K562 (cell line): Measurements from ENCODE around the gene NXPH4. TPM values are rescaled to one million over a fixed set of nuclear protein-coding genes. Genes with fewer than 3 reads are reported as not detected.
A peak's percentile ranks its signal among the peaks of the same experiment; 100 is the strongest.

ENCODE experiments used
- CREBBP ChIP-seq: IDR thresholded peaks from one replicate; pipeline ENCODE4 v1.6.1; 2012; ENCODE audit warnings: low read depth, mild to moderate bottlenecking, control low read depth, inconsistent platforms, low read length
- E2F1 ChIP-seq: sonication (generic); formaldehyde crosslinking; IDR thresholded peaks from 2 replicates; pipeline ENCODE4 v1.8.1; 2023; ENCODE audit warnings: mild to moderate bottlenecking, missing genetic modification reagents, moderate library complexity
- GATAD2A ChIP-seq: fragments of 450-650 bp; IDR thresholded peaks from 2 replicates; pipeline ENCODE4 v1.6.1; 2017
- NCOR1 ChIP-seq: fragments of 450-650 bp; IDR thresholded peaks from 2 replicates; pipeline ENCODE4 v1.6.1; 2016; ENCODE audit warnings: mild to moderate bottlenecking, moderate library complexity
- NFIX ChIP-seq: fragments of 250-450 bp; sonication (Bioruptor Pico); IDR thresholded peaks from 2 replicates; pipeline ENCODE4 v1.4.0; 2020; ENCODE audit warnings: low read depth, mild to moderate bottlenecking, moderate library complexity
- RB1 ChIP-seq: fragments of 450-650 bp; IDR thresholded peaks from 2 replicates; pipeline ENCODE4 v1.6.1; 2017; ENCODE audit warnings: low read depth, mild to moderate bottlenecking
- REST ChIP-seq, 2 experiments: fragments of 450-650 bp; formaldehyde crosslinking in 1 of 2; IDR thresholded peaks; 2 replicates each; pipeline versions ENCODE4 v1.4.0 to v1.6.1; 2014 to 2020; ENCODE audit warnings: mild to moderate bottlenecking in 2 of 2, borderline replicate concordance in 1 of 2, low read depth in 1 of 2
- SMC3 ChIP-seq: conservative IDR thresholded peaks from 2 replicates; pipeline ENCODE4 v1.6.1; 2011; ENCODE audit warnings: low read depth, low read length, improper control_type of control experiment; ENCODE audit not compliant: insufficient read depth
- STAT6 ChIP-seq: sonication (generic); formaldehyde crosslinking; IDR thresholded peaks from 2 replicates; pipeline ENCODE4 v1.8.1; 2023; ENCODE audit warnings: mild to moderate bottlenecking, missing genetic modification reagents
- TSC22D4 ChIP-seq: fragments of 450-650 bp; IDR thresholded peaks from 2 replicates; pipeline ENCODE4 v1.6.1; 2016; ENCODE audit warnings: missing genetic modification characterization, missing biosample characterization, control low read depth
- ZBTB2 ChIP-seq: fragments of 450-650 bp; IDR thresholded peaks from 2 replicates; pipeline ENCODE4 v1.6.1; 2016; ENCODE audit warnings: antibody characterized with exemption
- ZBTB7A ChIP-seq: IDR thresholded peaks from 2 replicates; pipeline ENCODE4 v1.6.1; 2011; ENCODE audit warnings: low read depth, mild to moderate bottlenecking, low read length, moderate library complexity, borderline replicate concordance; ENCODE audit not compliant: control insufficient read depth
- ZNF212 ChIP-seq: fragments of 450-650 bp; formaldehyde crosslinking; IDR thresholded peaks from 2 replicates; pipeline ENCODE4 v1.4.0; 2020; ENCODE audit warnings: mild to moderate bottlenecking
- ZNF408 ChIP-seq: fragments of 250-450 bp; sonication (Bioruptor Pico); IDR thresholded peaks from 2 replicates; pipeline ENCODE4 v1.4.0; 2020; ENCODE audit warnings: low read depth, mild to moderate bottlenecking, moderate library complexity
- polyA plus RNA-seq, 8 experiments: library from polyadenylated mRNA; depleted of rRNA in 4 of 8; stranded (reverse) in 5 of 8; unstranded in 3 of 8; fragments of >200 nt; fragmentation: Nextera tagmentation in 2 of 8; fragmentation: Illumina TruSeq in 1 of 8; extraction: Ambion mirVana in 2 of 8; extraction: Trizol in 1 of 8; gene quantifications; 2 replicates each; pipeline versions ENCODE4 v1.2.1 to v1.2.3, GENCODE V29; 2011 to 2014; ENCODE audit warnings: inconsistent platforms in 1 of 8, missing spikeins in 1 of 8
- total RNA-seq, 7 experiments: library from RNA; depleted of rRNA in 6 of 7; stranded (reverse); fragments of >200 nt in 6 of 7; fragmentation: Illumina TruSeq in 2 of 7; extraction: Trizol in 2 of 7; gene quantifications; 2 replicates each; pipeline versions ENCODE4 v1.2.1 to v1.2.3, GENCODE V29; 2011 to 2021; ENCODE audit warnings: low replicate concordance in 1 of 7

The NXPH4 gene
- total and polyA plus RNA-seq, 9 of the 15 experiments (the other 6 are each of a cell fraction or from before 2014, with no cell fraction given) = 0.49 to 2.7 (median 1.1) TPM; not detected in 4

GRCh38 chr12:57175428-57176138 lies 41.0 kb upstream of the NXPH4 start (continued):
- TF ChIP-seq RB1 (peak; percentile 72), NFIX (no peak), NCOR1 (no peak), CREBBP (no peak), STAT6 (CRISPR knock-in tag) (peak; percentile 31; the same call in 1 of the 2 replicates), GATAD2A (0 out of 2 replicates have a peak, but pooled peaks have one; percentile 46), ZBTB2 (peak; percentile 74; the same call in 1 of the 2 replicates), TSC22D4 (tag) (no peak), ZNF212 (no peak), E2F1 (CRISPR knock-in tag) (0 out of 2 replicates have a peak, but pooled peaks have one; percentile 36), ZBTB7A (no peak), ZNF408 (CRISPR knock-in tag) (no peak), REST (IDR thresholded peaks at IDR 0.05; ENCODE audit: borderline replicate concordance) (peak; percentile 75), REST (CRISPR knock-in tag; IDR thresholded peaks at IDR 0.05; ENCODE audit: low read depth) (no peak), SMC3 (peak; percentile 69)
